Measurements from ENCODE around the gene KRTAP10-7.
"Not testable (repeated sequence)": the region's sequence is repeated elsewhere in the genome, so short reads cannot be mapped to it uniquely, and the experiment has no call there.

KRTAP10-7 gene

DNA sequence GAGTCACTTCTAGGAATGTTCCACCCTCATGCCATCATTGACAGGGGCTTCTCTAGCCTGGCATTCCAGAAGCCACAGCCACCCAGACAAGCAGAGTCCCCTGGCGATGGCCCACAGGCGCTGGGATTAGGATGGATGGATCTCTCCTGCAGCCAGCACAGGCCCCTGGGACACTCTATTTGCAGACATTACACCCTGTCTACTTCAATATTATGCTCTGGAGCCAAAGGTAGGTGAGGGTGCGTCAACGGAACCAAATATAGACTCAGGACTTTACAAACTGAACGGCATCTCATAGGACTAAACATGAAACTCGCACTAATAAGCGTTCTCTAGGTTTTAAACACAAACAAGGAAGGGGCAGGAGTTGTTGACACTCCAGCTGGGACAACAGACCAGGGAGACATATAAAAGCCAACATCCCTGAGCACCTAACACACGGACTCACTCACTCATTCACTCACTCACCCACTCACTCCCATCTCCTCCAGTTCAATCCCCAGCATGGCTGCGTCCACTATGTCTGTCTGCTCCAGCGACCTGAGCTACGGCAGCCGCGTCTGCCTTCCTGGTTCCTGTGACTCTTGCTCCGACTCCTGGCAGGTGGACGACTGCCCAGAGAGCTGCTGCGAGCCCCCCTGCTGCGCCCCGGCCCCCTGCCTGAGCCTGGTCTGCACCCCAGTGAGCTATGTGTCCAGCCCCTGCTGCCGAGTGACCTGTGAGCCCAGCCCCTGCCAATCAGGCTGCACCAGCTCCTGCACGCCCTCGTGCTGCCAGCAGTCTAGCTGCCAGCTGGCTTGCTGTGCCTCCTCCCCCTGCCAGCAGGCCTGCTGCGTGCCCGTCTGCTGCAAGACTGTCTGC, at the start of gene KRTAP10-7:
Gene KRTAP10-7, plus strand, starts transcription at position 480 of the 861 bp plus-strand sequence. Its CDS starts 25 bp downstream, at position 505.
- in situ Hi-C loops (cut with MboI; ENCODE audit: low pct_unique_long_range_greater_than_20kb, low sequenced_read_pairs, unreplicated experiment); DNase-seq (ENCODE audit: low spot score): not testable (repeated sequence)

DNA sequence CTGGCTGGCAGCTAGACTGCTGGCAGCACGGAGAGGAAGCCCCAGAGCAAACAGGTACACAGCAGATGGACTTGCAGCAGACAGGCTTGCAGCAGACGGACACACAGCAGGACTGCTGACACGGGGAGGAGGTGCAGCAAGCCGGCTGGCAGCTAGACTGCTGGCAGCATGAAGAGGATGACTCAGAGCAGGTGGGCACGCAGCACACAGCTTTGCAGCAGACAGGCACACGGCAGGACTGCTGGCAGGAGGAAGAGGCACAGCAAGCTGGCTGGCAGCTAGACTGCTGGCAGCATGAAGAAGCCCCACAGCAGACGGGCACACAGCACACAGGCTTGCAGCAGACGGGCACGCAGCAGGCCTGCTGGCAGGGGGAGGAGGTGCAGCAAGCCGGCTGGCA, 49.6 kb upstream of the KRTAP10-7 start:
- in situ Hi-C loops (cut with MboI; ENCODE audit: low pct_unique_long_range_greater_than_20kb, low sequenced_read_pairs, unreplicated experiment): no loop called here
- no peak for DNase-seq (ENCODE audit: low spot score)
- TF ChIP-seq, protein P1, sequence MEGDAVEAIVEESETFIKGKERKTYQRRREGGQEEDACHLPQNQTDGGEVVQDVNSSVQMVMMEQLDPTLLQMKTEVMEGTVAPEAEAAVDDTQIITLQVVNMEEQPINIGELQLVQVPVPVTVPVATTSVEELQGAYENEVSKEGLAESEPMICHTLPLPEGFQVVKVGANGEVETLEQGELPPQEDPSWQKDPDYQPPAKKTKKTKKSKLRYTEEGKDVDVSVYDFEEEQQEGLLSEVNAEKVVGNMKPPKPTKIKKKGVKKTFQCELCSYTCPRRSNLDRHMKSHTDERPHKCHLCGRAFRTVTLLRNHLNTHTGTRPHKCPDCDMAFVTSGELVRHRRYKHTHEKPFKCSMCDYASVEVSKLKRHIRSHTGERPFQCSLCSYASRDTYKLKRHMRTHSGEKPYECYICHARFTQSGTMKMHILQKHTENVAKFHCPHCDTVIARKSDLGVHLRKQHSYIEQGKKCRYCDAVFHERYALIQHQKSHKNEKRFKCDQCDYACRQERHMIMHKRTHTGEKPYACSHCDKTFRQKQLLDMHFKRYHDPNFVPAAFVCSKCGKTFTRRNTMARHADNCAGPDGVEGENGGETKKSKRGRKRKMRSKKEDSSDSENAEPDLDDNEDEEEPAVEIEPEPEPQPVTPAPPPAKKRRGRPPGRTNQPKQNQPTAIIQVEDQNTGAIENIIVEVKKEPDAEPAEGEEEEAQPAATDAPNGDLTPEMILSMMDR (IDR thresholded peaks at IDR 0.05; ENCODE audit: extremely low read depth, insufficient read depth, missing control alignments): no peak

DNA sequence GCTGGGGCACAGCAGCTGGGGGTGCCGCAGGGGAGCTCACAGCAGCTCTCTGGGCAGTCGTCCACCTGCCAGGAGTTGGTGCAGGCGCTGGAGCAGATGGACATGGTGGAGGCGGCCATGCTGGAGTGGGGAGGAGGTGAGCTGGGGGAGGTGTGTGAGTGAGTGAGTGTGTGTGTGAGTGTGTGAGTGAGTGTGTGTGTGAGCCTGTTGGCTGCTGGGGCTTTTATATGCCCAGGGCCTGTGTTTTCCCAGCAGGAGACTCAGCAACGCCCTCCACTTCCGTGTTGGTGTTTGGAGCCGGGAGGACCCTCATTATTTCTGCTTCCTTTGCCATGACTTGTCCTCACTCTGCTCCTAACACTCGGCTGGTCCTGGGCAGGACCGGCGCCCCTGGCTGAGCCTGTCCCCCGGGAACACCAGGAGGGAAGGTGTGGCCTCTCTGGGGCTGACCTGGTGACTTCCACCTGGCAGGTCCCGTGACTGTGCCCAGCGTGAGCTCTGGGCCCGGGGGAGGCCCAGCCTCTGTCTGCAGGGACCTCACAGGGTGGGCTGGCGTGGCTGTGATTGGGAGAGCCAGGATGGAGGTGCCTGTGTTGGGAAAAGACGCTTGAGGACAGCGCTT, 48.9 kb upstream of the KRTAP10-7 start, which contains the start of gene KRTAP10-2:
Gene KRTAP10-2, minus strand, starts transcription at position 166 of the 622 bp plus-strand sequence. Its CDS starts 47 bp downstream, at position 119.
- TF ChIP-seq, protein P1 (IDR thresholded peaks at IDR 0.05; ENCODE audit: extremely low read depth, insufficient read depth, missing control alignments): no peak
- in situ Hi-C loops (cut with MboI; ENCODE audit: low pct_unique_long_range_greater_than_20kb, low sequenced_read_pairs, unreplicated experiment): no loop called here
- no peak for DNase-seq (ENCODE audit: low spot score)

DNA sequence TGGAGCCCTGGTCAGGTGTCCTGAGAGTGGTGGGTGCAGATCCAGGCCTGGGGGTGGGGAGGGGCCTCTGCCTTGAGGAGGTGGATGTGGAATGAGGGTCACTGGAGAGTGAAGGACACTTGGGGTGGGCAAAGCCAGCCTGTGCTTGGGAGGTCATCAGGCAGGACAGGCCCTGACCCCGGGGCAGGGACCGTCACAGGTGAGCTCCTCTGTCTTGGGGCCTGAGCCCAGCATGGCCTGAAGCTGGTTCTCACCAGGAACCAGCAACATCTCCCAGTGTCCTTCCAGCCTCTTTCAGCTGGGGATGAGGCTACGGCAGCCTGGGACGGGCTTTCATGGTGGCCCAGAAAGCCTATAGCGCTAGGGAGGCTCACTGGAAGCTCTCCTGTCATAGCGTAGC, 48.3 kb upstream of the KRTAP10-7 start:
- DNase-seq (ENCODE audit: low spot score): no peak
- TF ChIP-seq, protein P1 (IDR thresholded peaks at IDR 0.05; ENCODE audit: extremely low read depth, insufficient read depth, missing control alignments): no peak
- in situ Hi-C loops (cut with MboI; ENCODE audit: low pct_unique_long_range_greater_than_20kb, low sequenced_read_pairs, unreplicated experiment): no loop called here

DNA sequence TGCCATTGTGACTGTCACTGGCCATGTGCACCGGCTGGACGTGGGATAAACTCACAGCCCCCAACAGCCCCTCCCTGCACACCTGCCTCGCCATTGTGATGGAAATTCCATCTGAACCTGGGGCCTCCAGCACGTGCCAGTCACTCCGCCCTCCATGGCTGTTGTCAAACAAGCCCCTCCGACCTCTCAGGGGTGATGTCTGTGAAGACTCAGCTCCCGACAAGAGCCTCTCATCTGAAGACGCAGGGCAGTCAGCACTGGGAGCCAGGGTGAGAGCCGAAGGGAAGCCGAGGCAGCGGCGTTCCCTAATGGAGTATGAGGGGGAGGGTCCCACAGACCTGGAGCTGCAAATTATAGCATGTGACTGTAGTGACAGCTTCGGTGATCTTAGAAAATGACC, 47.7 kb upstream of the KRTAP10-7 start:
- in situ Hi-C loops (cut with MboI; ENCODE audit: low pct_unique_long_range_greater_than_20kb, low sequenced_read_pairs, unreplicated experiment): no loop called here
- no peak for DNase-seq (ENCODE audit: low spot score)

GRCh38 chr21:44555200-44555875, 45.1 kb upstream of the KRTAP10-7 start:
- in situ Hi-C loops (cut with MboI; ENCODE audit: low pct_unique_long_range_greater_than_20kb, low sequenced_read_pairs, unreplicated experiment): no loop called here
- TF ChIP-seq, protein P1 (IDR thresholded peaks at IDR 0.05; ENCODE audit: extremely low read depth, insufficient read depth, missing control alignments): no peak

More for the DNA sequence above, 47.7 kb upstream of the KRTAP10-7 start:
- TF ChIP-seq, protein P1 (IDR thresholded peaks at IDR 0.05; ENCODE audit: extremely low read depth, insufficient read depth, missing control alignments): no peak

More at GRCh38 chr21:44555200-44555875, 45.1 kb upstream of the KRTAP10-7 start:
- DNase-seq (ENCODE audit: low spot score): no peak
